ENCODE data around the gene LOXL4.

- no peak for TF ChIP-seq POLR2AphosphoS5 (IDR thresholded peaks at IDR 0.05; ENCODE audit: low read depth, low read length)
- no peak for TF ChIP-seq POLR2A (IDR thresholded peaks at IDR 0.05; ENCODE audit: borderline replicate concordance, extremely low read depth, insufficient read depth, insufficient read length)
- no peak for TF ChIP-seq CTCF (IDR thresholded peaks at IDR 0.05 in 2 of 3, conservative IDR thresholded peaks at IDR 0.05 in 1 of 3; ENCODE audit: borderline replicate concordance in 1 of 3, insufficient read depth in 1 of 3, low read depth in 2 of 3, low read length in 2 of 3)
- no peak for TF ChIP-seq REST (IDR thresholded peaks at IDR 0.05; ENCODE audit: low read depth)
- no peak for TF ChIP-seq SIN3A (IDR thresholded peaks at IDR 0.05; ENCODE audit: low read depth)
- no peak for TF ChIP-seq RAD21 (IDR thresholded peaks at IDR 0.05; ENCODE audit: low read depth)
- no peak for TF ChIP-seq EZH2phosphoT487 (IDR thresholded peaks at IDR 0.05; ENCODE audit: borderline replicate concordance)
- TF ChIP-seq CBX3 (IDR thresholded peaks at IDR 0.05; ENCODE audit: low read depth), result no peak
These were observed 6.6 kb upstream of the LOXL4 start for GRCh38 chr10:98274562-98274961.
